Endothelial cell of umbilical vein (primary cell): ENCODE measurements around the gene TCIRG1. TPM values are rescaled to one million over a fixed set of nuclear protein-coding genes. Genes with fewer than 3 reads are reported as not detected.

ENCODE experiments used
- BruUV-seq: library from RNA; stranded (reverse); fragments of 400-500 nt; replicated peaks from 2 replicates; lab custom pipeline; 2021; lab: Mats Ljungman, UMichigan
- CTCF ChIA-PET: fragments of 300-600, 350-600 bp; sonication (Branson Sonifier 250); formaldehyde crosslinking; loops from one replicate; lab custom pipeline; 2021; ENCODE audit warnings: antibody characterized with exemption, inconsistent platforms; lab: Charles Lee
- POLR2A ChIA-PET: fragments of 300-600, 350-600 bp; sonication (Branson Sonifier 250); formaldehyde crosslinking; loops from one replicate; lab custom pipeline; 2021; ENCODE audit warnings: antibody characterized with exemption, inconsistent platforms; lab: Charles Lee
- DNase-seq: peaks from one replicate; pipeline ENCODE4 v3.0.0-alpha.2; 2011; ENCODE audit warnings: low read depth, low spot score
- FAIRE-seq: peaks from 2 replicates; lab custom pipeline; 2011; peaks lifted over from hg19 to GRCh38; lab: Jason Lieb, UNC
- H2AFZ ChIP-seq: 2 replicates; pipeline ENCODE4 v1.6.0; 2012; ENCODE audit warnings: low read depth, low read length, control low read depth, inconsistent platforms
- H3K27ac ChIP-seq: 2 replicates; pipeline ENCODE4 v1.5.1; 2011; ENCODE audit warnings: low read depth, mild to moderate bottlenecking, control low read depth, low read length, moderate library complexity; ENCODE audit not compliant: insufficient read depth
- H3K27me3 ChIP-seq, 2 experiments: 2 replicates each; pipeline versions ENCODE4 v1.6.0 to v1.6.1; 2011; ENCODE audit warnings: low read length in 2 of 2, mixed read lengths in 1 of 2; ENCODE audit not compliant: control insufficient read depth in 2 of 2, insufficient read depth in 2 of 2
- H3K36me3 ChIP-seq, 2 experiments: 2 replicates in 1 of 2; 3 replicates in 1 of 2; pipeline ENCODE4 v1.5.1; 2011; ENCODE audit warnings: low read length in 2 of 2, mild to moderate bottlenecking in 1 of 2, moderate library complexity in 1 of 2; ENCODE audit not compliant: control insufficient read depth in 2 of 2, insufficient read depth in 2 of 2; ENCODE audit errors: extremely low read depth in 1 of 2
- H3K4me1 ChIP-seq: 3 replicates; pipeline ENCODE4 v1.5.1; 2011; ENCODE audit warnings: mild to moderate bottlenecking, low read length; ENCODE audit not compliant: control insufficient read depth, insufficient read depth; ENCODE audit errors: extremely low read depth
- H3K4me2 ChIP-seq: 2 replicates; pipeline ENCODE4 v1.6.1; 2011; ENCODE audit warnings: low read length, control low read depth, mixed read lengths; ENCODE audit not compliant: insufficient read depth
- H3K4me3 ChIP-seq, 3 experiments: fragments of 200-600 bp in 1 of 3; sonication (generic), shearing (Covaris generic) in 1 of 3; replicated peaks in 1 of 3; 2 replicates each; pipeline ENCODE4 v1.5.1; 2011 to 2016; ENCODE audit warnings: control low read depth in 3 of 3, low read length in 3 of 3, mild to moderate bottlenecking in 2 of 3, inconsistent platforms in 1 of 3, low read depth in 1 of 3, moderate library complexity in 1 of 3; ENCODE audit not compliant: insufficient read depth in 1 of 3
- H3K79me2 ChIP-seq: 2 replicates; pipeline ENCODE4 v1.6.0; 2012; ENCODE audit warnings: low read length, inconsistent platforms; ENCODE audit not compliant: control insufficient read depth, insufficient read depth
- H3K9ac ChIP-seq: replicated peaks from 2 replicates; pipeline ENCODE3; 2011; ENCODE audit warnings: low read length, control low read depth; ENCODE audit not compliant: insufficient read depth; ENCODE audit errors: extremely low read depth
- H3K9me1 ChIP-seq: replicated peaks from 3 replicates; pipeline ENCODE4 v1.6.0; 2011; ENCODE audit warnings: mild to moderate bottlenecking, low read length; ENCODE audit not compliant: control insufficient read depth, insufficient read depth; ENCODE audit errors: extremely low read depth
- H3K9me3 ChIP-seq: replicated peaks from 2 replicates; pipeline ENCODE4 v1.5.1; 2012; ENCODE audit warnings: low read length, inconsistent platforms; ENCODE audit not compliant: control insufficient read depth, insufficient read depth
- H4K20me1 ChIP-seq: replicated peaks from 2 replicates; pipeline ENCODE3; 2011; ENCODE audit warnings: mild to moderate bottlenecking, low read length; ENCODE audit not compliant: control insufficient read depth, insufficient read depth; ENCODE audit errors: extremely low read depth
- EZH2 ChIP-seq: IDR thresholded peaks from 2 replicates; pipeline ENCODE4 v1.6.1; 2012; ENCODE audit warnings: borderline replicate concordance, low read depth, mild to moderate bottlenecking, moderate library complexity, low read length, inconsistent platforms; ENCODE audit not compliant: severe bottlenecking
- FOS ChIP-seq: IDR thresholded peaks from 2 replicates; pipeline ENCODE4 v1.6.1; 2011; ENCODE audit warnings: mild to moderate bottlenecking, low read length, moderate library complexity, borderline replicate concordance; ENCODE audit not compliant: insufficient read depth
- GATA2 ChIP-seq: IDR thresholded peaks from 2 replicates; pipeline ENCODE4 v1.7.0; 2011; ENCODE audit warnings: low read depth, mild to moderate bottlenecking, moderate library complexity, mixed read lengths, low read length; ENCODE audit not compliant: insufficient read length, insufficient read depth
- JUN ChIP-seq: IDR thresholded peaks from 2 replicates; pipeline ENCODE4 v1.6.1; 2011; ENCODE audit warnings: borderline replicate concordance, low read depth; ENCODE audit not compliant: insufficient read length, insufficient read depth
- MYC ChIP-seq: IDR thresholded peaks from one replicate; pipeline ENCODE4 v1.6.1; 2011; ENCODE audit warnings: mild to moderate bottlenecking, low read depth, low read length
- POLR2A ChIP-seq: IDR thresholded peaks from 2 replicates; pipeline ENCODE4 v1.6.1; 2012; ENCODE audit warnings: low read depth, mild to moderate bottlenecking, control low read depth, low read length
- POLR2AphosphoS5 ChIP-seq: IDR thresholded peaks from 2 replicates; pipeline ENCODE4 v1.6.1; 2012; ENCODE audit warnings: low read depth, mild to moderate bottlenecking, control low read depth, low read length, moderate library complexity; ENCODE audit not compliant: insufficient read depth
- dilution Hi-C: fragments of 300-500 bp; cut with MboI; formaldehyde crosslinking; loops from one replicate; pipeline ENCODE4 v1.15.0; 2019; ENCODE audit warnings: low sequenced_read_pairs; ENCODE audit not compliant: extremely low pct_ligation_motif_present
- intact Hi-C: fragments of 100-400 bp; cut with micrococcal nuclease; formaldehyde crosslinking; loops from one replicate; pipeline ENCODE4 v1.10.0; 2022
- polyA plus RNA-seq, 4 experiments: library from polyadenylated mRNA; depleted of rRNA in 3 of 4; stranded (reverse) in 3 of 4; unstranded in 1 of 4; fragments of >200 nt; gene quantifications; 2 replicates each; pipeline versions ENCODE4 v1.2.1 to v1.2.3, GENCODE V29; 2011 to 2012; ENCODE audit warnings: missing spikeins in 1 of 4
- total RNA-seq: library from RNA; stranded (reverse); gene quantifications from 2 replicates; pipeline ENCODE4 v1.2.3, GENCODE V29; 2021
- TF ChIP-seq, protein P1 (sequence below), 2 donors: IDR thresholded peaks; 1 replicate in 1 of 2; 2 replicates in 1 of 2; pipeline ENCODE4 v1.5.1; 2011; ENCODE audit warnings: low read length in 2 of 2, mild to moderate bottlenecking in 2 of 2, moderate library complexity in 2 of 2, control low read depth in 1 of 2, inconsistent platforms in 1 of 2, low read depth in 1 of 2; ENCODE audit not compliant: insufficient read depth in 1 of 2; ENCODE audit errors: extremely low read depth in 1 of 2
- TF ChIP-seq, protein P2 (sequence below): IDR thresholded peaks from 2 replicates; pipeline ENCODE4 v1.6.1; 2011; ENCODE audit not compliant: insufficient read depth, insufficient read length

Gene TCIRG1
- total and polyA plus RNA-seq, 2 donors (not counting 3 experiments of a cell fraction or from before 2014, with no cell fraction given): 134 to 183 TPM

DNA sequence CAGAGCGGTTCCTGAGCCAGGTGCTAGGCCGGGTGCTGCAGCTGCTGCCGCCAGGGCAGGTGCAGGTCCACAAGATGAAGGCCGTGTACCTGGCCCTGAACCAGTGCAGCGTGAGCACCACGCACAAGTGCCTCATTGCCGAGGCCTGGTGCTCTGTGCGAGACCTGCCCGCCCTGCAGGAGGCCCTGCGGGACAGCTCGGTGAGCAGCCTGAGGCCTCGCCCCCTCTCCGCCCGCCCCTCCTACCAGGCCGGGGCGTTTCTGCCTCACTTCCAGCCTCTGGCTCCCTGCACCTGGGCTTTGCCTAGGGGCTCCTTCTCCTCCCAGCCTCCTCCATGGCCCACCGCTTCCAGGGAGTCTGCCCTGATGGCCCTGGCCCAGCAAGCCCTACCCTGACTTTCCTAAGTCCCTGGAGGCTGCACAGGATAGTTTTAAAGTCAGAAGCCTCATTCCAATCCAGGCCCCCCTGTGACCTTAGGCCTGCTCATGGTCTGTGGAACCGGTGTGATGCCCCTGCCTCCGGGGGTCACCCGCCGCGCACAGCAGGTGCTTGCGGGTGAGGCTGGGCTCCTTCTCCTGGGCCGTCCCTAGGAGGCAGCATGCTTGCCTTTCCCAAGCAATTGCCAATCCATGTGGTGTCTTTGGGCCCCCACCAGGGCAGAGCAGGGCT is 5.5 kb downstream of the TCIRG1 start:
- Histone ChIP-seq H2AFZ (no peak overlapping the region), H3K27ac (no peak overlapping the region), H3K4me2 (no peak overlapping the region), H3K27me3 (no peaks in the 10 kb centered on the region), H3K4me1 (peaks cover 8% of the 10 kb centered on the region), H3K36me3 (peaks cover 1 to 37% of the 10 kb centered on the region in 2 experiments), H3K9ac (no peak overlapping the region), H3K9me1 (no peaks in the 10 kb centered on the region), H4K20me1 (no peaks in the 10 kb centered on the region), H3K9me3 (no peaks in the 10 kb centered on the region), H3K79me2 (peaks cover 20% of the 10 kb centered on the region), H3K4me3 (no peak overlapping the region)
- TF ChIP-seq FOS: no peak
- TF ChIP-seq, protein P1, sequence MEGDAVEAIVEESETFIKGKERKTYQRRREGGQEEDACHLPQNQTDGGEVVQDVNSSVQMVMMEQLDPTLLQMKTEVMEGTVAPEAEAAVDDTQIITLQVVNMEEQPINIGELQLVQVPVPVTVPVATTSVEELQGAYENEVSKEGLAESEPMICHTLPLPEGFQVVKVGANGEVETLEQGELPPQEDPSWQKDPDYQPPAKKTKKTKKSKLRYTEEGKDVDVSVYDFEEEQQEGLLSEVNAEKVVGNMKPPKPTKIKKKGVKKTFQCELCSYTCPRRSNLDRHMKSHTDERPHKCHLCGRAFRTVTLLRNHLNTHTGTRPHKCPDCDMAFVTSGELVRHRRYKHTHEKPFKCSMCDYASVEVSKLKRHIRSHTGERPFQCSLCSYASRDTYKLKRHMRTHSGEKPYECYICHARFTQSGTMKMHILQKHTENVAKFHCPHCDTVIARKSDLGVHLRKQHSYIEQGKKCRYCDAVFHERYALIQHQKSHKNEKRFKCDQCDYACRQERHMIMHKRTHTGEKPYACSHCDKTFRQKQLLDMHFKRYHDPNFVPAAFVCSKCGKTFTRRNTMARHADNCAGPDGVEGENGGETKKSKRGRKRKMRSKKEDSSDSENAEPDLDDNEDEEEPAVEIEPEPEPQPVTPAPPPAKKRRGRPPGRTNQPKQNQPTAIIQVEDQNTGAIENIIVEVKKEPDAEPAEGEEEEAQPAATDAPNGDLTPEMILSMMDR (IDR thresholded peaks at IDR 0.05; ENCODE audit: extremely low read depth in 1 of 2, insufficient read depth in 1 of 2, low read depth in 1 of 2, low read length in 2 of 2): no peak
- no peak for TF ChIP-seq POLR2A
- no peak for TF ChIP-seq JUN
- no peak for TF ChIP-seq GATA2
- TF ChIP-seq, protein P2, sequence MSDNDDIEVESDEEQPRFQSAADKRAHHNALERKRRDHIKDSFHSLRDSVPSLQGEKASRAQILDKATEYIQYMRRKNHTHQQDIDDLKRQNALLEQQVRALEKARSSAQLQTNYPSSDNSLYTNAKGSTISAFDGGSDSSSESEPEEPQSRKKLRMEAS: no peak
- TF ChIP-seq MYC: no peak
- TF ChIP-seq POLR2AphosphoS5: no peak
- TF ChIP-seq EZH2: no peak
- dilution Hi-C loops (no loop called here), intact Hi-C loops (no loop called here)
- BruUV-seq: no TSS peak
- POLR2A ChIA-PET: no interaction called here
- FAIRE-seq (no peak), DNase-seq (no peak)
- CTCF ChIA-PET: no interaction called here
